ENCODE measurements around the gene LIPE.

GRCh38 chr19:42422901-42423461 lies 4.2 kb downstream of the LIPE start:
- no peak for TF ChIP-seq TAF1 (IDR thresholded peaks at IDR 0.05; ENCODE audit: low read depth, low read length)
- TF ChIP-seq POLR2A (IDR thresholded peaks at IDR 0.05; ENCODE audit: low read depth, low read length): no peak
- TF ChIP-seq POLR2AphosphoS5 (IDR thresholded peaks at IDR 0.05; ENCODE audit: low read depth, low read length): no peak

Data from GM12891 (cell line).